Neural crest cell (in vitro differentiated cells): Measurements from ENCODE around the gene GATA2. TPM values are rescaled to one million over a fixed set of nuclear protein-coding genes. Genes with fewer than 3 reads are reported as not detected.

Source experiments
- DNase-seq: peaks from one replicate; pipeline ENCODE4 v3.0.0; 2021; ENCODE audit warnings: low read depth, mixed read lengths, low spot score
- H3K27ac Mint-ChIP-seq: one replicate; pipeline ENCODE4 v1.8.0; 2021; ENCODE audit warnings: mild to moderate bottlenecking, mixed read lengths; ENCODE audit not compliant: unreplicated experiment
- H3K27me3 Mint-ChIP-seq: 2 replicates; pipeline ENCODE4 v1.8.0; 2021; ENCODE audit warnings: low read depth, mild to moderate bottlenecking, mixed read lengths
- H3K36me3 Mint-ChIP-seq: 2 replicates; pipeline ENCODE4 v1.8.0; 2021; ENCODE audit warnings: low read depth, mild to moderate bottlenecking, mixed read lengths
- H3K4me1 Mint-ChIP-seq: 2 replicates; pipeline ENCODE4 v1.8.0; 2021; ENCODE audit warnings: mixed read lengths
- H3K4me3 Mint-ChIP-seq: one replicate; pipeline ENCODE4 v1.8.0; 2021; ENCODE audit warnings: mild to moderate bottlenecking, mixed read lengths
- H3K9me3 Mint-ChIP-seq: 2 replicates; pipeline ENCODE4 v1.8.0; 2021; ENCODE audit warnings: mixed read lengths
- CTCF ChIP-seq: fragments of 200-600 bp; sonication (generic); conservative IDR thresholded peaks from 2 replicates; pipeline ENCODE4 v1.5.0; 2021; ENCODE audit warnings: antibody characterized with exemption, mild to moderate bottlenecking
- total RNA-seq: library from RNA; stranded (reverse); gene quantifications from 2 replicates; pipeline ENCODE4 v1.2.1, GENCODE V29; 2021

The GATA2 gene
- total RNA-seq, 1 donor from 2014 or later, result 0.30 TPM

- peaks cover 65% of the 10 kb centered on the region for H3K27me3 Mint-ChIP-seq
- no peaks in the 10 kb centered on the region for H3K4me1 Mint-ChIP-seq
- H3K36me3 Mint-ChIP-seq, result no peaks in the 10 kb centered on the region
Measured at GRCh38 chr3:128466840-128467541, 26.0 kb downstream of the GATA2 start, which contains the start of gene DNAJB8. DNAJB8 (minus strand) TSS chr3:128466890; CDS start chr3:128463245, 3,645 bp downstream.

GRCh38 chr3:128464702-128465101 lies 28.3 kb downstream of the GATA2 start:
- Mint-ChIP-seq H3K27me3 (peaks cover 50% of the 10 kb centered on the region), H3K4me3 (no peak overlapping the region), H3K27ac (no peak overlapping the region), H3K36me3 (no peaks in the 10 kb centered on the region), H3K9me3 (no peaks in the 10 kb centered on the region), H3K4me1 (no peaks in the 10 kb centered on the region)
- TF ChIP-seq CTCF, result no peak
- DNase-seq, result no peak

More at GRCh38 chr3:128466840-128467541, 26.0 kb downstream of the GATA2 start, which contains the start of gene DNAJB8:
- no peak for DNase-seq
- no peak within 1 kb of the TSS for H3K27ac Mint-ChIP-seq
- no peak for TF ChIP-seq CTCF
- H3K9me3 Mint-ChIP-seq, result no peaks in the 10 kb centered on the region
- no peak within 1 kb of the TSS for H3K4me3 Mint-ChIP-seq

- Mint-ChIP-seq H3K36me3 (no peaks in the 10 kb centered on the region), H3K4me1 (no peaks in the 10 kb centered on the region), H3K27me3 (peaks cover 50% of the 10 kb centered on the region), H3K27ac (no peak overlapping the region), H3K9me3 (no peaks in the 10 kb centered on the region), H3K4me3 (no peak overlapping the region)
- DNase-seq, result no peak
- TF ChIP-seq CTCF, result no peak
Measured at GRCh38 chr3:128464188-128464587, 28.8 kb downstream of the GATA2 start.

- H3K27me3 Mint-ChIP-seq, result peaks cover 46% of the 10 kb centered on the region
Measured at GRCh38 chr3:128463771-128464170, 29.2 kb downstream of the GATA2 start.

GRCh38 chr3:128463354-128463753 lies 29.6 kb downstream of the GATA2 start:
- no peak overlapping the region for H3K4me3 Mint-ChIP-seq
- no peak for TF ChIP-seq CTCF
- H3K9me3 Mint-ChIP-seq, result no peaks in the 10 kb centered on the region
- no peak overlapping the region for H3K27ac Mint-ChIP-seq
- H3K27me3 Mint-ChIP-seq, result peaks cover 43% of the 10 kb centered on the region
- no peaks in the 10 kb centered on the region for H3K36me3 Mint-ChIP-seq
- H3K4me1 Mint-ChIP-seq, result no peaks in the 10 kb centered on the region
- DNase-seq, result no peak

More at GRCh38 chr3:128463771-128464170, 29.2 kb downstream of the GATA2 start:
- H3K36me3 Mint-ChIP-seq, result no peaks in the 10 kb centered on the region
- DNase-seq, result no peak
- H3K27ac Mint-ChIP-seq, result no peak overlapping the region
- no peak for TF ChIP-seq CTCF
- H3K9me3 Mint-ChIP-seq, result no peaks in the 10 kb centered on the region
- H3K4me1 Mint-ChIP-seq, result no peaks in the 10 kb centered on the region
- H3K4me3 Mint-ChIP-seq, result no peak overlapping the region
